ENCODE results near the gene PPP1R8.

DNA sequence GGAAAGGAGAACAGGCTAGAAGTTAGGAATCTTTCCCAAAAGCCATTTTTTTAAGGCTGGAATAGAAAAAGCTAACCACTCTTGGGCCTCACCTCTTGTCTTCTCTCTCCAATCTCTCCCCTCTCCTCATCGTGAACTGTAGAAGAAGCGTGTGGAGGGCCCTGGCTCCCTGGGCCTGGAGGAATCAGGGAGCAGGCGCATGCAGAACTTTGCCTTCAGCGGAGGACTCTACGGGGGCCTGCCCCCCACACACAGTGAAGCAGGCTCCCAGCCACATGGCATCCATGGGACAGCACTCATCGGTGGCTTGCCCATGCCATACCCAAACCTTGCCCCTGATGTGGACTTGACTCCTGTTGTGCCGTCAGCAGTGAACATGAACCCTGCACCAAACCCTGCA is 19.4 kb downstream of the PPP1R8 start:
- TF ChIP-seq, protein P1, sequence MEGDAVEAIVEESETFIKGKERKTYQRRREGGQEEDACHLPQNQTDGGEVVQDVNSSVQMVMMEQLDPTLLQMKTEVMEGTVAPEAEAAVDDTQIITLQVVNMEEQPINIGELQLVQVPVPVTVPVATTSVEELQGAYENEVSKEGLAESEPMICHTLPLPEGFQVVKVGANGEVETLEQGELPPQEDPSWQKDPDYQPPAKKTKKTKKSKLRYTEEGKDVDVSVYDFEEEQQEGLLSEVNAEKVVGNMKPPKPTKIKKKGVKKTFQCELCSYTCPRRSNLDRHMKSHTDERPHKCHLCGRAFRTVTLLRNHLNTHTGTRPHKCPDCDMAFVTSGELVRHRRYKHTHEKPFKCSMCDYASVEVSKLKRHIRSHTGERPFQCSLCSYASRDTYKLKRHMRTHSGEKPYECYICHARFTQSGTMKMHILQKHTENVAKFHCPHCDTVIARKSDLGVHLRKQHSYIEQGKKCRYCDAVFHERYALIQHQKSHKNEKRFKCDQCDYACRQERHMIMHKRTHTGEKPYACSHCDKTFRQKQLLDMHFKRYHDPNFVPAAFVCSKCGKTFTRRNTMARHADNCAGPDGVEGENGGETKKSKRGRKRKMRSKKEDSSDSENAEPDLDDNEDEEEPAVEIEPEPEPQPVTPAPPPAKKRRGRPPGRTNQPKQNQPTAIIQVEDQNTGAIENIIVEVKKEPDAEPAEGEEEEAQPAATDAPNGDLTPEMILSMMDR (optimal IDR thresholded peaks at IDR 0.05 in 1 of 3, IDR thresholded peaks at IDR 0.05 in 1 of 3, conservative IDR thresholded peaks at IDR 0.05 in 1 of 3; ENCODE audit: extremely low read depth in 1 of 3, insufficient read depth in 2 of 3, low read length in 3 of 3): no peak
- no peak for TF ChIP-seq EZH2 (IDR thresholded peaks at IDR 0.05; ENCODE audit: low read length)
